Activated T-cell treated with anti-CD3 and anti-CD28 coated beads for 48 hours (primary cell): ENCODE data around the gene ALAS1.

Experiments used
- DNase-seq: peaks from one replicate; pipeline ENCODE4 v3.0.0-alpha.2; 2020; ENCODE audit warnings: low read depth

The ALAS1 gene

DNA sequence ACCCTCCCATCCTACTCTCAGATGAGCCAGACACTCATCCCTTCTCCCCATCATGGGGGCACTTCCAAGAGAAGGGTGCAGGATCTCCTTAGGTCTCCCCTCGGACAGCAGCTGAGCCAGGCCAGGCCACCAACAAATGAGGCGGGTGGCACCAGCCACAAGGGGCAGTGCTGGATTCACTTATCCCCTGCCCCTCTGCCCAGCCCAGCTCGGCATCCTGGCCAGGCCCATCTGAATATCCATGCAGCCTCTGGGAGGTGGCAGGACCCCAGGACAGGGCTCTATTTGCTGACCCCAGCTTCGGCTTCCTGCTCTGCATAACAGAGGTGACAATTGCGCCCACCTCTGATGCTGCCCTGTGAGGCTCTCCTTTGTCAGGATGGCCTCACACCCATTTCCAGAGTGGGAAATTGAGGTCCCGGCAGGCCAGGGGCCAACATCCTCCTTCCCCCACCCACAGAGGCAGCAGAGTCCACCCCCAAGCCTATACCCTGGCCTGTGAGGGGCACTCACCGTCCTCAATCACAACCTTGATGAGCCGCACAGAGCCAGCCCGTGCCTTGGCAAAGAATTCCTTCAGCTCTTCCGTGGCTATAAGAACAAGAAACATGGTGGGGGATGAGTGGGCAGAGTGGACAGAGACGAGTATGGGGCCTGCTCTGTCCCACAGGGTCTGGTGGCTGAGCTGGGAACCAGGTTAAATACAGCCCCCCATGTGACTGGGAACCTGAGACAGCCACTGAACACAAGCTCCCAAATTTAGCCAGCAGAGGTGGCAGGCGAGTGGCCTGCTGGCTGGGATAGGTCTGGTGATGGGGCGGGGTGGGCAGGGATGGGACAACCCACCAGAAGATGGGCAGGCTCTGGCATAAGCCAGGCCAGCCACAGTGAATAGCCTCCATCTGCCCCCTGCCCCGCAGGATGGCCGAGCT, 36.8 kb downstream of the ALAS1 start:
- DNase-seq: no peak

GRCh38 chr3:52236424-52236886, 38.5 kb downstream of the ALAS1 start:
- no peak for DNase-seq

DNA sequence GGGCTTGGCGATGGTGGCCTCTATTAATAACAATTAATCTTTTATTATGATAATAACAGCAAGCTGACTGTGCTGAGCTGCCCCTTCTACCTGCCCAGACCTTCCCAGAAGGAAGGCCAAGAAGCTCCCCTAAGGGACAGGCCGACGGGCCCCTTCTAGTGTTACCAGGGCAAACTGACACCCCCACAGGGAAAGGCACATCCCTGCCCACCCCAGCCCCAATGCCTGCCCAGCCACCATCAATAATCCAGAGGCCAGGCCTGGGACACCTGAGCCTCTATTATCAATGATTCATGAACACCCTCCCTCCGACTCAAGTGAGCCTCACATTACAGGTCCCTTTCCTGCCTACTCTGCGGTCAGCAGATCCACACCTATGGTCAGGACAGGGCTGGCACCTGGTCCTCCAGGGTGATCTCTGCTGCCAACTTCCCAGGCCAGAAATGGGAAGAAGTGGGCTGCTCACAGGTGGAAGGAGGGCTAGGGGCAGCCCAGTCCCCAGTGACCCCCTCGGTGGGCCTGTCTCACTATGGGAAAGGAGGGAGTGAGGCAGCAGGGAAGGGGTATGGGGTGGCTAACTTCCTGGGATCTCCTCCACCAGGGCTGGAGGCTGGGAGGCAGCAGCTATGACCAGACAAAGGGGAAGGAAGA, 39.2 kb downstream of the ALAS1 start:
- DNase-seq: no peak

- DNase-seq: no peak
These were observed 39.8 kb downstream of the ALAS1 start for GRCh38 chr3:52237657-52238172.

DNA sequence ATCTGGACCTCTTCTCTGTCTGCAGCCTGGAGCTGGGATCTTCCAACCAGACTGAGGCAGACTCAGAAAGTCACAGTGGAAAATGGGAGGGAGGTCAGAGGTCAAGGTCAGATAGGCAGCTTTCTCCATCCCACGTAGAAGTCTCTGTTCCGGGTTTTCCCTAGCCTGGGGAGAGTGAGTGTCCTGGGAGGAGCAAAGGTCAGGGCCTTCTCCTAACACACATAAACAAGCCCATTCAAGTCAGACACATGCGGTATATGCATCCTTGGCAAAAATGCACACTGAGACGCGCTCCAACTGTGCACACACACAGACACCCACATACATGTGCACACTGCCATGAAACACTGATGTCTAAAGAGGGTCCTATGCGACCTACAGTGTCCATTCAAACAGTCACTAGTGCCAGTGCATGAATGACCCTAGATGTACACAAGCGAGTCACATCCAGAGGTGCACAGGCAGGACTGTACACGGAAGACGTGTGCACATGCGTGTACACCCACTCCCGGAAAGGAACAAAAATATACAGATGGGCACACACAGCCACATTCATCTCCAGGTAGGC, 40.3 kb downstream of the ALAS1 start:
- no peak for DNase-seq

- peak; percentile 88 for DNase-seq
These were observed 41.1 kb downstream of the ALAS1 start, which contains the start of gene TWF2 for GRCh38 chr3:52238761-52239701. Gene TWF2, minus strand, starts transcription at chr3:52239158. Its CDS starts 142 bp downstream, at chr3:52239016.

DNA sequence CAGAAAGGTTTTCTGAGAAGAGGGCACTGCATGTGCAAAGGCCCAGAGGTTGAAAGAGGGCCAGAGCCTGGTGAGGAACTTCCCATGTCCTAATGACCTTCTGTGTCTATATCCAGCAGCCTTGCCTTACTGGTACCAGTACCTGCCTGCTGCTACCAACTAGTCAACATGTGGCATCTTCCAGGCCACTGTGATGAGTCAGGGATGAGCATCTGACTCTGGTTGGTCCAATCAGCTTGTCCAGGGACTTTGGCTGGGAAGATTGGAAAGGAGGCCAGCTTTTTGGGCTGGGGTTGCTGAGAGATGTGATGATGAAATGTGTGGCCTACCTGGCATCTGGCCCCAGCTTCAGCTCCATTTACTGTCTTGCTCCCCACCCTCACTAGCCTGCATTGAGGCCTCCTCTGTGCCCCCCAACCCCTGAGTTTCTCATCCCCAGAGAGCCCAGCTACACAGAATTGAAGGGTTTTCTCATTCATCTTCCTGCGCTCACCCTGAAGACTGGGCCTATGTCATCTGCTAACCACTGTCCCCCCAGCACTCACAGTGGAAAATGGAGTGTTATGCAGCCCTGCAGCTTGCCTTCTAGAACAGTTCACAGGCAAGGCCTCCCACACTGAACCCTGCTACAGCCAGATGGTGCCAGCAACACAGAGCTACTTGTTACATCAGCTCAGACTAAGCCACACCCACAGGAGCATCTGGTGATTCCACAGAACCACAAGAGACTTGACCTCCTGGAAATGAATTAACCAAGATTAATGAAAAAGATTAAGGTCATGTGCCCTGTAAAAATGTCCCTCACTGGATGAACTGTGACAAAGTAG, 42.3 kb downstream of the ALAS1 start:
- DNase-seq: peak; percentile 53

DNA sequence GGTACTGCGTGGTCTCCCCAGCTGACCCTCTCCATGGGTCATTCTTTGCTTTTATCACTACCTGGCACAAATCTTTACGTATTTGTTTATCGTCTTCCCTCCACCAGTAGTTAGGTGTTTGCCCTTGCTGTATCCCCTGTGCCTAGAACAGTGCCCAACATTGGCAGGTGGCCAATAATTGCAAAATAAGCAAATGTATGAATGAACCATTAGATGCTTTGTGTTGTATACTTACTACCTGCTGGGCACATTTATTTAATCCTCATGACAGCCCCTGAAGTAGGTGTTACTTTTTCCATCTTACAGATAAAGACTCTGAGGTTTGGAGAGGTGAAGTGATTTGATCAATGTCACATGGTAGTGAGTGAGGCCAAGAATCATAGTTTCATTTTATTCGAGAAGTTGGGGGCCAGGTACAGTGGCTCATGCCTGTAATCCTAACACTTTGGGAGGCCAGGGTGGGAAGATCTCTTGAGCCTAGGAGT, 43.0 kb downstream of the ALAS1 start:
- no peak for DNase-seq

- no peak for DNase-seq
These were observed 44.1 kb downstream of the ALAS1 start for GRCh38 chr3:52242039-52242438.

DNA sequence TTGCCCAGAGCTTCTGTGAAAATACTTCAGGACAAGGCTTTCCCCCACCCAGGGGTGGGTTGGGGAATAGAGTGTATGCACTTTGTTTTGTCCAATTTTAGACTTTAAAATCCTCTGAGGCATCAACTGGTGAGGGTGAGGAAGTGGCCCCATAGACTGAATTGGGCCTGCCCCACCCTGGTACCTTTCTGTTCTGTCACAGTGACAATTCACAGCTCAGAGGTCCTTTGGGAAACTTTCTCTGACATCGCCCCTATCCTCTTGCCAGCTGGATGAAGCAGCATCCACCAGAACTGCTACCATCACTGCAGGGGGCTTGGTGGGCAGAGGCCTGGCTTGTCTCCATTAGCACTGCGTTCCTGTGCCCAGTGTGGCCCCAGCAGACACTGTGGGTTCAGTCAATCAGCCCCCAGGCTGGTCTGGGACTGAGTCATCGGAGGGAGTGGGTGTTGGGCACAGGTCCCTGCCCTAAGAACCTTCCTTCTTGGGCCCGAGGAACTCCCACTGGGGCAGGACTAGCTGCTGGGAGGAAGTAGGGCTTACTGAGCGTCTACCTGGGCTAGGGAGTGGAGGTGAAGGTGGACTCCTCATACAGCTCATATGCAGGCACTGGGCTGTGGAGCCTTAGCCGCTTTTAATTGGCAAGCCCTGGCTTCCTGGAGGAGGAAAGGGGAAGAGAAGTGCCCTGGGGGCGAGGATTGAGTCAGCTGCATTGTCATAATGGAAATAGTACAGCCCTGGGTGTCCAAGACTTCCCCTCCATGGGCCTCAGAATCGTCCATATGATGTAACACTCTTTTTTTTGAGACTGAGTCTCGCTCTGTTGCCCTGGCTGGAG, 46.0 kb downstream of the ALAS1 start:
- DNase-seq: peak; percentile 33

DNA sequence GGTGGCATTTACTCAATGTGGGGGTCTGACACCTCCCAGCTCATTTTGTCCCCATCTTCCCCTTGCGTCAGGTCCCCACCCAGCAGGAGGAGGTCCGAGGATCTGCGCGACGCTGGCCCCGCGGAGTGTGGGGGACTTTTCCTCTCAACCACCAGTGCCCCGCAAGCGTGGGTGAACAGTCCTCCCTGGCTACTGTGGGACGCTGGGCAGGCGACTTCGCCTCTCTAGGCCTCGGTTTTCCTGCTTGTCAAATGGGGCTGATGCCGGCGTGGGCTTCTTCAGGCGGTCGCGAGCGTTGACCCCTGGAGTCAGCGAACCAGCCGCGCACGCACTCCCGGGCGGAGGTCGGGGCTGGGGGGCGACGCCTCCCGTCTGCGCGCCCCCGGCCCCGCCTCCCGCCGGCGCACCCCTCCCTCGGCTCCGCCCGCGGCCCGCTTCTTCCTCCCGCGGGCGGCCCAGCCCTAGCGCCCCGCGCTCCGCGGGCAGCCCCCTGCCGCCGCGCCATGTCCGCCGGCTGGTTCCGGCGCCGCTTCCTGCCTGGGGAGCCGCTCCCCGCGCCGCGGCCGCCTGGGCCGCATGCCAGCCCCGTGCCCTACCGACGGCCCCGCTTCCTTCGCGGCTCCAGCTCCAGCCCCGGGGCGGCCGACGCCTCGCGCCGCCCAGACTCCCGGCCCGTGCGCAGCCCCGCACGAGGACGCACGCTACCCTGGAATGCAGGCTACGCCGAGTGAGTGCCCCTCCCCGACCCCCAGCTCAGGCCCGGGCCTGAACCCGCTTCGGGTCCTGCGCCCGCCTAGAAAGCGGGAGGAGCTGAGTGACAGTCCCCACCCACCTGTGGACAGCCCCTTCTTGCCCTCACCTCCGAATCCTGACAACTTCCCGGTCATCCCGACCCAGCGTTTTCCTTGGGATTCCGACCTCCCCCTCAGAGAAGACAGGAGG, 47.6 kb downstream of the ALAS1 start, which contains the start of gene PPM1M:
Gene PPM1M, plus strand, starts transcription at position 438 of the 942 bp plus-strand sequence. Its CDS starts 66 bp downstream, at position 504.
- DNase-seq: peak; percentile 46

GRCh38 chr3:52246264-52246620, 48.3 kb downstream of the ALAS1 start:
- no peak for DNase-seq

GRCh38 chr3:52246728-52247408, 48.9 kb downstream of the ALAS1 start:
- DNase-seq: no peak

DNA sequence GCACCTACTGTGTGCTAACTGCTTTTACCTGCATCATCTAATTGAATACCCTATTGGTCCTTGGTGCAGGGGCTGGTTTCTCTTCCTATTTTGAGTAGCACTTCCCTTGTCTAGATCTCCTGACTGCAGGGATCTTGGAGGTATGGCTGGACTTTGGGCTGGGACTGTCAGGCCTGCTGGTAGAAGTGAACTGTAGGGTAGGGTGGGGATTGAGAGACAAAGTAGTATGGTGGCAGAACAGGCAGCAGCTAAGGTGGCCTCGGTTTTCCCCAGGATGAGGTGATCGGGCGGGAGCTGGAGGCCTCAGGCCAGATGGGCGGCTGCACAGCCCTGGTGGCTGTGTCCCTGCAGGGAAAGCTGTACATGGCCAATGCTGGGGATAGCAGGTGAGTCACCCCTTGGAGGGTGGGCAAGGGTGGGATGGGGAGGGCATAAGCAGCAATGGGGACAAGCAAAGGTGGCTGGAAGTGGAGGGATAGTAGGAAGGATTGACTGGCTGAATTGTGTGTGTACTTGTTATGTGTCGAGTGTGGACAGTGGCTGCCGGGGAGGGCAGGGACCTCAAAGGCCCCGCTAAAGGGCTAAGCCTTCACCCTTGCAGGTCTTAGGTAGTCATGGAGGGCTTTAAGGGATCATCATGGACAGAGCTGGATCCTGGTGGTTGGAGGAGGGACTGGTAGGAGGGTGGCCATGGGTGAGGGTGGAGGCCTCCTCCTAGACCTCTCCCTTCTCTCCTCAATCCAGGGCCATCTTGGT, 49.6 kb downstream of the ALAS1 start:
- DNase-seq: no peak

DNA sequence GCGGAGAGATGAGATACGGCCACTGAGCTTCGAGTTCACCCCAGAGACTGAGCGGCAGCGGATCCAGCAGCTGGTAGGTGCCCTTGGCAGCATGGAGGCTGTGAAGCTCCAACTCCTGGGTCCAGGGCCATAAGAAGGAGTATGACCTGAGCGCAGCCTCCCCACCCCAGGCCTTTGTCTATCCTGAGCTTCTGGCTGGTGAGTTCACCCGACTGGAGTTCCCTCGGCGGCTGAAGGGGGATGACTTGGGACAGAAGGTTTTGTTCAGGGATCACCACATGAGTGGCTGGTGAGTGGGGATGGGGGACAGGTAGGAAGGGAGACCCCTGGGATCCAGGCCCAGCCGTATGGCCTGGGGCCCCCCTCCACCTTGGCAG, 50.2 kb downstream of the ALAS1 start:
- no peak for DNase-seq

GRCh38 chr3:52248816-52249547, 51.0 kb downstream of the ALAS1 start:
- DNase-seq: no peak
